HG03025 (cell line): ENCODE results near the gene SMARCA2.

Experiments used
- ATAC-seq: cut with Tn5 transposase; IDR thresholded peaks from one replicate; pipeline ENCODE4 v1.9.1; 2021; ENCODE audit warnings: mild to moderate bottlenecking, moderate library complexity; ENCODE audit not compliant: unreplicated experiment, low FRiP score

SMARCA2 gene

GRCh38 chr9:2014696-2015580, at the start of gene SMARCA2:
SMARCA2 (plus strand) TSS chr9:2015347; CDS start chr9:2029023, 13,676 bp downstream.
- peak; percentile 67 for ATAC-seq

GRCh38 chr9:1966725-1967366, 48.3 kb upstream of the SMARCA2 start:
- ATAC-seq: no peak

GRCh38 chr9:1969160-1969559, 46.0 kb upstream of the SMARCA2 start:
- ATAC-seq: no peak

GRCh38 chr9:1969898-1970297, 45.2 kb upstream of the SMARCA2 start:
- ATAC-seq: no peak

GRCh38 chr9:1972672-1973071, 42.5 kb upstream of the SMARCA2 start:
- ATAC-seq: no peak

GRCh38 chr9:1977026-1977425, 38.1 kb upstream of the SMARCA2 start:
- no peak for ATAC-seq

GRCh38 chr9:1978941-1979340, 36.2 kb upstream of the SMARCA2 start:
- ATAC-seq: no peak

GRCh38 chr9:1979741-1980367, 35.3 kb upstream of the SMARCA2 start:
- ATAC-seq: no peak

- no peak for ATAC-seq
Measured at GRCh38 chr9:1980387-1980786, 34.8 kb upstream of the SMARCA2 start.

- ATAC-seq: no peak
Measured at GRCh38 chr9:1982074-1982473, 33.1 kb upstream of the SMARCA2 start.

GRCh38 chr9:1986341-1986740, 28.8 kb upstream of the SMARCA2 start:
- no peak for ATAC-seq

- ATAC-seq: no peak
Measured at GRCh38 chr9:1989500-1989899, 25.6 kb upstream of the SMARCA2 start.

GRCh38 chr9:1994180-1994579, 21.0 kb upstream of the SMARCA2 start:
- no peak for ATAC-seq

- no peak for ATAC-seq
Measured at GRCh38 chr9:1995084-1995483, 20.1 kb upstream of the SMARCA2 start.

- ATAC-seq: no peak
Measured at GRCh38 chr9:1996156-1996555, 19.0 kb upstream of the SMARCA2 start.

- ATAC-seq: no peak
Measured at GRCh38 chr9:1997646-1998045, 17.5 kb upstream of the SMARCA2 start.

GRCh38 chr9:1998111-1998510, 17.0 kb upstream of the SMARCA2 start:
- ATAC-seq: no peak

GRCh38 chr9:2000314-2000713, 14.8 kb upstream of the SMARCA2 start:
- no peak for ATAC-seq

- ATAC-seq: no peak
Measured at GRCh38 chr9:2008372-2008771, 6.8 kb upstream of the SMARCA2 start.

- peak; percentile 17 for ATAC-seq
Measured at GRCh38 chr9:2012347-2012746, 2.8 kb upstream of the SMARCA2 start.

GRCh38 chr9:2013743-2014475, 1.2 kb upstream of the SMARCA2 start:
- ATAC-seq: no peak
